RWPE2 (cell line): Measurements from ENCODE around the gene ABHD13.
A peak's percentile ranks its signal among the peaks of the same experiment; 100 is the strongest.

Experiments used
- ATAC-seq: fragments of 200-7000 bp; cut with Tn5 transposase; 3 replicates; pipeline ENCODE4 v1.9.1; 2021; ENCODE audit warnings: low read depth
- DNase-seq: peaks from one replicate; pipeline ENCODE4 v3.0.0-alpha.2; 2020; ENCODE audit warnings: low spot score
- H3K27ac ChIP-seq: fragments of 450-650 bp; 2 replicates; pipeline ENCODE4 v1.5.1; 2017; ENCODE audit warnings: mild to moderate bottlenecking; ENCODE audit not compliant: poor library complexity, severe bottlenecking
- H3K27me3 ChIP-seq: fragments of 250-450 bp; sonication (Bioruptor Pico); 2 replicates; pipeline ENCODE4 v1.5.1; 2021; ENCODE audit warnings: mild to moderate bottlenecking, moderate library complexity; ENCODE audit not compliant: insufficient read depth, poor library complexity, severe bottlenecking
- H3K36me3 ChIP-seq: fragments of 250-450 bp; sonication (Bioruptor Pico); 2 replicates; pipeline ENCODE4 v1.5.1; 2020; ENCODE audit warnings: low read depth, mild to moderate bottlenecking, moderate library complexity
- H3K4me1 ChIP-seq: fragments of 250-450 bp; sonication (Bioruptor Pico); 2 replicates; pipeline ENCODE4 v1.5.1; 2021; ENCODE audit warnings: mild to moderate bottlenecking, moderate library complexity; ENCODE audit not compliant: insufficient read depth, poor library complexity, severe bottlenecking
- H3K4me3 ChIP-seq: fragments of 250-450 bp; sonication (Bioruptor Pico); 2 replicates; pipeline ENCODE4 v1.5.1; 2021; ENCODE audit warnings: mild to moderate bottlenecking, moderate library complexity; ENCODE audit not compliant: severe bottlenecking
- H3K9me3 ChIP-seq: fragments of 250-450 bp; sonication (Bioruptor Pico); 2 replicates; pipeline ENCODE4 v1.5.1; 2021; ENCODE audit warnings: mild to moderate bottlenecking, moderate library complexity; ENCODE audit not compliant: severe bottlenecking
- CTCF ChIP-seq: fragments of 450-650 bp; IDR thresholded peaks from one replicate; pipeline ENCODE4 v1.5.1; 2017; ENCODE audit warnings: mild to moderate bottlenecking, moderate library complexity; ENCODE audit not compliant: poor library complexity, severe bottlenecking

Gene ABHD13

GRCh38 chr13:108194435-108194936, 23.7 kb upstream of the ABHD13 start:
- no peak for TF ChIP-seq CTCF
- Histone ChIP-seq H3K27me3 (no peaks in the 10 kb centered on the region), H3K27ac (peak overlapping the region; percentile 71), H3K9me3 (no peaks in the 10 kb centered on the region), H3K4me1 (peaks cover 16% of the 10 kb centered on the region), H3K36me3 (no peaks in the 10 kb centered on the region), H3K4me3 (no peak overlapping the region)
- ATAC-seq (no peak), DNase-seq (no peak)

- no peaks in the 10 kb centered on the region for H3K9me3 ChIP-seq
- no peaks in the 10 kb centered on the region for H3K36me3 ChIP-seq
- H3K27ac ChIP-seq, result peak overlapping the region; percentile 71
- no peak for TF ChIP-seq CTCF
- no peaks in the 10 kb centered on the region for H3K27me3 ChIP-seq
- peaks cover 16% of the 10 kb centered on the region for H3K4me1 ChIP-seq
- H3K4me3 ChIP-seq, result no peak overlapping the region
- ATAC-seq (no peak), DNase-seq (no peak)
Observed at GRCh38 chr13:108195146-108195545, 23.0 kb upstream of the ABHD13 start.

DNA sequence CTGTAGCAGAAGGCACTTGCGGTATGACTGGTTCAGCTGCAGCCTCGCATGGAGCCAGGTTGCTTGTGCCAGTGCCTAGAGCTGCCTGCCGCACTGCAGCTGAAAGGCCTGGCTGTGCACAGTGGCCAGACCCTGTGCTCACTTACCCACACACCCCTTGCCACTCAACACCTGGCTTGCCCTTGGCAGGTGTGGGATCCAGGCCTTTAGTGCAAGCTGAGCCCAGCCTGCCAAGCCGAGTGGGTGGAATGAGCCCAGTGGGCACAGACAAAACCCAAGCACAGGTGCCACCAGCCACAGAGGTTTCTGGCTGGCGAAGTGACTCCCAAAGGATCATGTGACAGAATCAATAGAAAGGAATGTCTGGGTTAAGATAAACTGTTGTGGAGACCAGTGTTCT, 22.3 kb upstream of the ABHD13 start:
- Histone ChIP-seq H3K36me3 (no peaks in the 10 kb centered on the region), H3K9me3 (no peaks in the 10 kb centered on the region), H3K4me1 (peaks cover 21% of the 10 kb centered on the region), H3K27me3 (no peaks in the 10 kb centered on the region), H3K27ac (no peak overlapping the region), H3K4me3 (no peak overlapping the region)
- no peak for DNase-seq
- TF ChIP-seq CTCF, result no peak
- ATAC-seq, result no peak

DNA sequence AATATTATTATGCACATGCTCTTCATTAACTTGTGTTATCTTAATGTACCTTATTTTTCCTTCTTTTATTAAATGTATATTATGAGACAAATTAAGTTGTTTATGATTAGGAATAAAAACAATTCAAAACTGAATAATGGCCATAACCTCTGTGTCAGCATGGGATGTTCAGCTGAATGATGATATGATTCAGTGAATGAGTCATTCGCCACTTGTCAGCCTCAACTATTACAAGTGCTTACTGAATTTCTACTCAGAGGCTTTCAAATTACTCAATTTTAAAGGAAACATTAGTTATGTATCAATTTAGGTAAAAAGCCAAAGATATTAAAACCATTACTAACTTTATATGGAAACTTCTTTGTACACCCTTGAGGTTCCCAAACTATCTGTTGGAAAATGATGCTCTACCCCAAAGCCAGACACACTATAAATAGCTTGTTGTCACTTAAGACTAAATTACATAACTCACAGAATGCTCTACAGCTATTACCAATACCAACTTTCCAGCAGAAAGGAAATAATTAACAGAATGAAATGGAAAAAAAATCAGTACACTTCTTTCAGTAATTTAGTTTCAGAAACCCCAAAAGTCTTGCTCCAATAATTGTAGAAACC, 17.3 kb upstream of the ABHD13 start:
- Histone ChIP-seq H3K4me1 (peaks cover 12% of the 10 kb centered on the region), H3K9me3 (no peaks in the 10 kb centered on the region), H3K36me3 (no peaks in the 10 kb centered on the region), H3K4me3 (no peak overlapping the region), H3K27me3 (no peaks in the 10 kb centered on the region), H3K27ac (no peak overlapping the region)
- DNase-seq (no peak), ATAC-seq (peak; percentile 86)
- TF ChIP-seq CTCF, result no peak

DNA sequence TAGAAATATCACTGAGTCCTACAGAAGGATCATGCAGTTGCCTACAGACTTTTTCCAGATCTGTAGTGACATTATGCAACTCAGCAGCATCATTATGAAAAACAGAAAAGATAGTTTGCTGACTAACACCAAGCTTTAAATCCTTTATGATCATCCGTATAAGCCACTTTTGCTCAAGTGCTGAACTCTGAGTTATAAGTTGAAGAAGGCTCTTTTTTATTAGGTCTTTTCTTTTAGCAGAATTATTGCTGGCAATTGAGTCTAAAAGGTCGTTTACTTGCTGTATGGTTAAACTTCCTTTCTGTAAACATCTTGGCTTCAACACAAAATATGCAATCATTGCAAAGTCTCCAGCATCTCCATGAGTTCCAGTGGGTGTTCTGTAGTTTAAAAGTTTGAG, 7.6 kb upstream of the ABHD13 start:
- H3K27me3 ChIP-seq, result no peaks in the 10 kb centered on the region

More for the DNA sequence above, 7.6 kb upstream of the ABHD13 start:
- ATAC-seq, result no peak
- Histone ChIP-seq H3K9me3 (no peaks in the 10 kb centered on the region), H3K4me1 (no peaks in the 10 kb centered on the region), H3K36me3 (peaks cover 21% of the 10 kb centered on the region), H3K27ac (no peak overlapping the region), H3K4me3 (no peak overlapping the region)
- no peak for DNase-seq
- TF ChIP-seq CTCF, result no peak
